GM13977 (cell line): ENCODE measurements around the gene MACROH2A1.
A peak's percentile ranks its signal among the peaks of the same experiment; 100 is the strongest.

Source experiments
- DNase-seq: peaks from one replicate; pipeline ENCODE4 v3.0.0; 2012; ENCODE audit warnings: low spot score
- CTCF ChIP-seq: IDR thresholded peaks from 2 replicates; pipeline ENCODE4 v1.5.1; 2012; ENCODE audit warnings: mild to moderate bottlenecking, control low read depth; ENCODE audit not compliant: insufficient read depth; ENCODE audit errors: extremely low read depth, missing control alignments
- in situ Hi-C: fragments of 300-500 bp; cut with MboI; formaldehyde crosslinking; loops from one replicate; pipeline ENCODE4 v1.12.0; 2022; ENCODE audit warnings: low sequenced_read_pairs, low pct_unique_long_range_greater_than_20kb, mixed read lengths, inconsistent platforms; ENCODE audit not compliant: unreplicated experiment

MACROH2A1 gene

DNA sequence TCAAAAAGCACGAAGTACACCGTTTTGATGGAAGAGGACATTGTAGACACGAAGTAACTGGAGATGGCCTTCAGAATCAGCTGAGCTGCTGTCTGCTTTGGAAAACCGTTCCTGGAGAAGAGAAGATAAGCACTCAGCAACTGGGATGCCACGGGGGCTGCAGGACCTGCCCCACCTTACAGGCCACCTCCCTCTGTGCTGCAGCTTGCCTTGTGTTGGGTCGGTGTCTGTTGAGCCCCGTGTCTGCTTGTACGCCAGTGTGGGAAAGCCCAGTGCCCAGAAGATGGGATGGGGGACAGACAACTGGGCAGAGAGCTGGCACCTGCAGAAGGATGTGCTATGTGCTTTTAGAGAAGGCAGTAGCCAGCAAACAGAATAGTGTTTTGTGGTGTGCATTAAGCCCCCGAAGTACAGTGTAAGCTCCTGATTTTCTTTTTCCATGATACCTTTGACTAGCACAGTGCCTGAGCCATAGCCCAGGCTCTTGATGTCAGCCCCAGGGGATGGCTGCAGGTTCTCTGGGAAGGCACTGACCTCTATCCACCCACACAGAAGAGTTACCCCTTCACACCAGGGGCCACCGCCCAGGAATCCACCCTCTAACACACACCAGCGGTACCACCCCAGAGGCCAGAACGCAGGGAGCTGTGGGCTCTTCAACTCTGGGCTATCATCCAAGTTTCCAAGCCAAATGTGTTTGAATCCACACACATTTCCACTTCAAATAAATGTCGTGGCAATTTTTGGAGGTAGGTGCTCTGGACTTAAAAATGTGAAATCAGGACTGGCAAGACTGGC is 63.8 kb downstream of the MACROH2A1 start:
- in situ Hi-C loops: no loop called here
- TF ChIP-seq CTCF: no peak
- DNase-seq: no peak

DNA sequence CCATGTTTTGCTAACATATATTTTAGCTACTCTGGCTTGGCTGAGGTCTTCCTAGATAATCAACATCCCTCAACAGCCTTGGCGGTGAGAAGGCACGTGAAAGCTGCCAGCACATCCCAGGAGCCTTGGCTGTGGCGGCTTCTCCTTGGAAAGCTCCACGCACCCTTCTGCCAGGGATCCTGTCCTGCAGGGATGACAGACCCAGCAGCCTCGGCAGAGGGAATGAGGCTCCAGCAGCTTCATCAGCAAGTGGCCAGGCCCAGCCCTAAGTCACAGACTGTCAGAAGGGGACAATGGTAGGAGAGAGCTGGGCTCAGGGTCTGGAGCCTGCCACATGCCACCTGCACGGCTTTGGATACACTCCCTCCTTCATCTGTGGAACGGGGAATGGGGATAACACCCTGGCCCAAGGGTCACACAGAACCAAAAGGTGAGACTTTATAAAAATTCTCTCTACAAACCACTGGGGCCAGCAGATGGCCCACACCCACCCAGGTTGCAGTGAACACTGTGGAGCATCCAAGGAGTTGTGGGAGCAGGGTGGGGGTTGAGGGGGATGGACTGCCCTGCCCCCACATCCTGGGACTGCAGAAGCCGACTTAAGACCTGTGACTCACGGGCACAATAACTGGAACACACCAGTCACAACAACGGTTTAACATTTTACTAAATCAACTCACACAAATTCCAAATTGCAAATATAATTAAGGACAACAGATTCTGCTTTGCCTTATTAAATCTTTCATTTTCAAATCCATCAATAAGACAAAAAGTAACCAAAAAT is 65.1 kb downstream of the MACROH2A1 start:
- in situ Hi-C loops: no loop called here
- no peak for TF ChIP-seq CTCF
- DNase-seq: no peak

GRCh38 chr5:135332519-135333150 is 66.4 kb downstream of the MACROH2A1 start:
- in situ Hi-C loops: no loop called here
- TF ChIP-seq CTCF: peak; percentile 51
- peak; percentile 82 for DNase-seq

DNA sequence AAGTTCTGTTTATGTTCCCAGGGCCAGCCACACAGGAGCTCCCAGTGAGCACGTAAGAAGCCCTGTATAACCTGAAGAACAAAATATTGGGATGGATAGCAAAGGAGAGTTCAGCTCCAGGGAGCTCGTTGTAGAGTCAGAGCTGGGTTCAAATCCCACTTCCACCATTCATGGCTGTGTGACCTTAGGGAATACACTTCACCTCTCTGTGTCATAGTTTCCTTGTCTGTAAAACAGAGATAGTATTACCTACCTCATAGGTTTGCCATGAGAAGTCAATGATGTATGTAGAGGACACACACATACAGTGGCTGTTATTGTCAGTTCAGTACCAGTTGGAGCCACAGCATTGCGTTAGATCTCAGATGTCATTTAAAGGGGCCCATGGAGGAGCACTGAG is 67.4 kb downstream of the MACROH2A1 start:
- in situ Hi-C loops: no loop called here
- DNase-seq: no peak
- no peak for TF ChIP-seq CTCF

GRCh38 chr5:135330798-135331096 is 68.3 kb downstream of the MACROH2A1 start:
- DNase-seq: no peak
- in situ Hi-C loops: no loop called here
- TF ChIP-seq CTCF: no peak

GRCh38 chr5:135329913-135330797 is 68.9 kb downstream of the MACROH2A1 start:
- no peak for DNase-seq
- in situ Hi-C loops: no loop called here
- no peak for TF ChIP-seq CTCF
